Esophagus (tissue), 2 donors: ENCODE results near the gene PLCH2. TPM values are rescaled to one million over a fixed set of nuclear protein-coding genes. Genes with fewer than 3 reads are reported as not detected.

Experiments
- H3K27ac ChIP-seq, 2 donors: one replicate each; pipeline ENCODE4 v1.5.1; 2013; ENCODE audit warnings: low read depth in 2 of 2, mild to moderate bottlenecking in 2 of 2, inconsistent platforms in 1 of 2, low read length in 1 of 2, moderate library complexity in 1 of 2
- H3K27me3 ChIP-seq, 2 donors: one replicate each; pipeline ENCODE4 v1.6.1; 2013; ENCODE audit warnings: low read length in 2 of 2, control low read depth in 1 of 2, mild to moderate bottlenecking in 1 of 2; ENCODE audit not compliant: insufficient read depth in 2 of 2, control insufficient read depth in 1 of 2
- H3K36me3 ChIP-seq, 2 donors: one replicate each; pipeline ENCODE4 v1.6.1; 2013; ENCODE audit warnings: low read length in 1 of 2; ENCODE audit not compliant: control insufficient read depth in 2 of 2, insufficient read depth in 2 of 2
- H3K4me1 ChIP-seq, 2 donors: one replicate each; pipeline ENCODE4 v1.6.1; 2013; ENCODE audit warnings: low read length in 1 of 2; ENCODE audit not compliant: control insufficient read depth in 2 of 2, insufficient read depth in 2 of 2
- H3K4me3 ChIP-seq, 2 donors: one replicate each; pipeline ENCODE4 v1.5.1; 2013; ENCODE audit warnings: low read length in 2 of 2, mild to moderate bottlenecking in 2 of 2, low read depth in 1 of 2, moderate library complexity in 1 of 2
- H3K9me3 ChIP-seq, 2 donors: one replicate each; pipeline ENCODE4 v1.6.1; 2013; ENCODE audit warnings: mild to moderate bottlenecking in 2 of 2, low read depth in 1 of 2, low read length in 1 of 2, moderate library complexity in 1 of 2; ENCODE audit not compliant: control insufficient read depth in 2 of 2, insufficient read depth in 1 of 2
- WGBS, 2 donors: extraction: QIAGEN DNeasy Blood & Tissue Kit; methylation state at CpG; one replicate each; pipeline ENCODE4 v1.1.7; 2013; 5-methylcytosine and 5-hydroxymethylcytosine counted together
- polyA plus RNA-seq, 2 donors: library from polyadenylated mRNA; stranded (reverse); fragments of 200-250 nt; gene quantifications; one replicate each; pipeline ENCODE4 v1.2.3, GENCODE V29; 2013
- donor health status: healthy with polysubstance abuse.
- donor health status: Bipolar disorder and iron deficiency.

Gene PLCH2
- polyA plus RNA-seq, 2 donors: 19.2 to 88.7 TPM

GRCh38 chr1:2489615-2490014, 13.5 kb downstream of the PLCH2 start:
- no peak overlapping the region for H3K4me3 ChIP-seq
- H3K4me1 ChIP-seq: no peaks in the 10 kb centered on the region
- H3K27ac ChIP-seq: no peak overlapping the region
- peaks cover 0 to 6% of the 10 kb centered on the region in 2 donors for H3K9me3 ChIP-seq
- 90 to 93% methylated on average over 13 to 14 of the region's 14 CpGs for WGBS, 2 donors
- no peaks in the 10 kb centered on the region for H3K27me3 ChIP-seq
- peaks cover 0 to 27% of the 10 kb centered on the region in 2 donors for H3K36me3 ChIP-seq

DNA sequence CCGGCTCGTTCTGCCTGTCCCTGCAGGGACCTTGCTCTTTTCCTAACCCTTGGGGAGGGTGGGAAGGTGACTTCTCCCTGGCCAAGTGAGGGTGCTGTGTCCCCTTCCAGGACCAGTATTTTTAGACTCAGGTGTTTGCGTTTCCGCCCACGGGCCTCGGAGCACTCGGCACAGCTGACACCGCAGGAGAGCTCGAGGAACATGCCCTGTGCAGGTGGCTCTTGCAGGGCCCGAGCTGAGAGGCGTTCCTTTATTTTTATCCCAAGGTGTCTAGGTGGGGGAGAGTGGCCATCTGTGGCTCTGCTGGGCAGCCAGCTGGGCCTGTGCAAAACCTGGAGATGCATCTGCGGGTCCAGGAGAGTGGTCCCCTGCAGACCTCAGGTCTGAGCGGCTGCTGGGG, 16.0 kb downstream of the PLCH2 start:
- H3K4me1 ChIP-seq: peaks cover 0 to 3% of the 10 kb centered on the region in 2 donors
- H3K9me3 ChIP-seq: peaks cover 0 to 6% of the 10 kb centered on the region in 2 donors
- no peaks in the 10 kb centered on the region for H3K27me3 ChIP-seq
- H3K4me3 ChIP-seq: no peak overlapping the region
- WGBS, 2 donors: 63 to 74% methylated on average over 13 of the region's 13 CpGs
- no peak overlapping the region for H3K27ac ChIP-seq
- H3K36me3 ChIP-seq: peaks cover 0 to 20% of the 10 kb centered on the region in 2 donors

- H3K4me3 ChIP-seq: no peak overlapping the region
- H3K27me3 ChIP-seq: no peaks in the 10 kb centered on the region
- peaks cover 0 to 3% of the 10 kb centered on the region in 2 donors for H3K4me1 ChIP-seq
- H3K36me3 ChIP-seq: peaks cover 0 to 11% of the 10 kb centered on the region in 2 donors
- 59 to 74% methylated on average over 19 of the region's 19 CpGs for WGBS, 2 donors
- H3K27ac ChIP-seq: no peak overlapping the region
- H3K9me3 ChIP-seq: peaks cover 0 to 1% of the 10 kb centered on the region in 2 donors
Measured at GRCh38 chr1:2493218-2493617, 17.1 kb downstream of the PLCH2 start.

GRCh38 chr1:2493691-2494322, 17.7 kb downstream of the PLCH2 start:
- peaks cover 0 to 9% of the 10 kb centered on the region in 2 donors for H3K36me3 ChIP-seq
- H3K27ac ChIP-seq: no peak overlapping the region
- H3K9me3 ChIP-seq: no peaks in the 10 kb centered on the region
- H3K4me1 ChIP-seq: peaks cover 0 to 3% of the 10 kb centered on the region in 2 donors
- H3K4me3 ChIP-seq: no peak overlapping the region
- H3K27me3 ChIP-seq: no peaks in the 10 kb centered on the region
- 65 to 72% methylated on average over 24 of the region's 24 CpGs for WGBS, 2 donors

- H3K36me3 ChIP-seq: peaks cover 0 to 9% of the 10 kb centered on the region in 2 donors
- no peak overlapping the region for H3K4me3 ChIP-seq
- H3K27ac ChIP-seq: no peak overlapping the region
- peaks cover 0 to 3% of the 10 kb centered on the region in 2 donors for H3K4me1 ChIP-seq
- no peaks in the 10 kb centered on the region for H3K9me3 ChIP-seq
- no peaks in the 10 kb centered on the region for H3K27me3 ChIP-seq
- WGBS, 2 donors: 61 to 66% methylated on average over 19 of the region's 19 CpGs
Measured at GRCh38 chr1:2494323-2494693, 18.2 kb downstream of the PLCH2 start.

DNA sequence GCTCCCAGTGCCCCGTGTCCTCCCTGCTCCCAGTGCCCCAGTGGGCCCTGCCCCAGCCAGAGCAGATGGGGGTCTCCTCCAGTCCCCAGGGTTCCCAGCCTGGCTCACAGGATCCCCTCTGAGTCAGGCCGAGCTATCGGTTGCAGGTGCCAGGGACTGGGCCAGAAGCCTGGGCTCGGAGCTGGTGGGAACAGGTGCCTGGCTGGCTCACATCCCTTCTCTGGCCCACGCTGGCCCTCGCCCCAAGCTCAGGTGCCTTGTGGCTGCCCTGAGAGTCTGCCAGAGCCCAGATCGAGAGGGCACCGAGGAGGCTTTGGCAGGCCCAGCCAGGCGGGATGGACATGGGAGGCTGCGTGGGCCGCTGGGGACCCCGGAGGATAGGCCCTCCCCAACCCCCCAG, 18.9 kb downstream of the PLCH2 start:
- no peak overlapping the region for H3K27ac ChIP-seq
- H3K4me3 ChIP-seq: no peak overlapping the region
- WGBS, 2 donors: 79 to 83% methylated on average over 12 of the region's 12 CpGs
- peaks cover 0 to 7% of the 10 kb centered on the region in 2 donors for H3K36me3 ChIP-seq
- H3K9me3 ChIP-seq: no peaks in the 10 kb centered on the region
- H3K4me1 ChIP-seq: peaks cover 0 to 3% of the 10 kb centered on the region in 2 donors
- no peaks in the 10 kb centered on the region for H3K27me3 ChIP-seq

GRCh38 chr1:2495546-2495945, 19.5 kb downstream of the PLCH2 start:
- H3K27me3 ChIP-seq: no peaks in the 10 kb centered on the region
- H3K27ac ChIP-seq: no peak overlapping the region
- H3K36me3 ChIP-seq: peaks cover 0 to 7% of the 10 kb centered on the region in 2 donors
- H3K4me3 ChIP-seq: no peak overlapping the region
- WGBS, 2 donors: 85 to 90% methylated on average over 10 to 12 of the region's 12 CpGs
- H3K9me3 ChIP-seq: no peaks in the 10 kb centered on the region
- peaks cover 0 to 3% of the 10 kb centered on the region in 2 donors for H3K4me1 ChIP-seq

GRCh38 chr1:2496087-2496622, 20.1 kb downstream of the PLCH2 start:
- H3K4me1 ChIP-seq: peaks cover 0 to 3% of the 10 kb centered on the region in 2 donors
- no peak overlapping the region for H3K27ac ChIP-seq
- no peaks in the 10 kb centered on the region for H3K27me3 ChIP-seq
- no peak overlapping the region for H3K4me3 ChIP-seq
- 83 to 87% methylated on average over 28 of the region's 28 CpGs for WGBS, 2 donors
- H3K9me3 ChIP-seq: no peaks in the 10 kb centered on the region
- peaks cover 0 to 7% of the 10 kb centered on the region in 2 donors for H3K36me3 ChIP-seq

DNA sequence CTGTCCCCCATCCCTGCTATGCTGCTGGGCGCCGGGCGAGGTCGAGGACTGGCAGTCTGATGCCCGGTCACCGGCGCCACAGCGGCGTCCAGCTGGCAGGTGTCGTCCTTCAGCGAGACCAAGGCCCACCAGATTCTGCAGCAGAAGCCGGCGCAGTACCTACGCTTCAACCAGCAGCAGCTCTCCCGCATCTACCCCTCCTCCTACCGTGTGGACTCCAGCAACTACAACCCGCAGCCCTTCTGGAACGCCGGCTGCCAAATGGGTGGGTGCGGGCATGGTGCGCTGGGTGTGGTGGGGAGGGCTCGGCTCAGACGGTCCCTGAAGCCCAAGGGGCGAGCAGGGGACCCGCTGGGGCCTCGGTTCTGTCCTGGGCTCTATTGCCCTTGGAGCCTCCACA, 20.7 kb downstream of the PLCH2 start:
- no peaks in the 10 kb centered on the region for H3K9me3 ChIP-seq
- no peaks in the 10 kb centered on the region for H3K27me3 ChIP-seq
- 84 to 86% methylated on average over 26 of the region's 26 CpGs for WGBS, 2 donors

GRCh38 chr1:2497891-2498290, 21.8 kb downstream of the PLCH2 start:
- Histone ChIP-seq H3K27me3 (no peaks in the 10 kb centered on the region), H3K36me3 (peaks cover 0 to 3% of the 10 kb centered on the region in 2 donors), H3K4me1 (peaks cover 0 to 3% of the 10 kb centered on the region in 2 donors), H3K27ac (no peak overlapping the region), H3K9me3 (no peaks in the 10 kb centered on the region), H3K4me3 (no peak overlapping the region)
- WGBS, 2 donors: 44 to 65% methylated on average over 4 of the region's 4 CpGs

More for the DNA sequence above, 20.7 kb downstream of the PLCH2 start:
- Histone ChIP-seq H3K36me3 (peaks cover 0 to 7% of the 10 kb centered on the region in 2 donors), H3K4me1 (peaks cover 0 to 3% of the 10 kb centered on the region in 2 donors), H3K4me3 (no peak overlapping the region), H3K27ac (no peak overlapping the region)
